GM12872 (cell line): Measurements from ENCODE around the gene KIF13A.

ENCODE experiments used
- CTCF ChIP-seq: IDR thresholded peaks from 3 replicates; pipeline ENCODE4 v1.5.1; 2011; ENCODE audit warnings: low read depth, mild to moderate bottlenecking, low read length, moderate library complexity; ENCODE audit not compliant: insufficient read depth

The KIF13A gene

GRCh38 chr6:17987447-17987696, at the start of gene KIF13A:
Gene KIF13A (minus strand): TSS chr6:17987635. CDS start chr6:17987463, 172 bp downstream.
- no peak for TF ChIP-seq CTCF

- no peak for TF ChIP-seq CTCF
Measured at GRCh38 chr6:18036781-18037180, 49.3 kb upstream of the KIF13A start.

GRCh38 chr6:18035330-18035854, 48.0 kb upstream of the KIF13A start:
- no peak for TF ChIP-seq CTCF

DNA sequence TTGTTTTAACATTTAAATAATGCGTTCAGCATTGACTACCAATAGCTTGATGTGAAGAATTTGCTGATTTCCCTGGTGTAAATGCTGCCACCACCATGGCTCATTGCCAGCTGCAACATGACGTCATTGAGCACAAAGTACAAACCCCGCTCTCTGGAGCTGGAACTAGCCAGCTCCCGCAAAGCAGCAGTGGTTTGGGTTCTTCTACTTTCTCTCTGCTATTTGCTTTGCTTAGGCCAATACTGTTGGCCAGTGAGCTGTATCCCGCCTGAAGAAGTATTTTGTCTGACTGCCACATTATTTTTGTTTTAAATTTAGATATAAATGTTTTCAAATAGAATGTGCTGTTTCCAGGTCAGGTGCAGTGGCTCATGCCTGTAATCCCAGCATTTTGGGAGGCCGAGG, 47.4 kb upstream of the KIF13A start:
- no peak for TF ChIP-seq CTCF

DNA sequence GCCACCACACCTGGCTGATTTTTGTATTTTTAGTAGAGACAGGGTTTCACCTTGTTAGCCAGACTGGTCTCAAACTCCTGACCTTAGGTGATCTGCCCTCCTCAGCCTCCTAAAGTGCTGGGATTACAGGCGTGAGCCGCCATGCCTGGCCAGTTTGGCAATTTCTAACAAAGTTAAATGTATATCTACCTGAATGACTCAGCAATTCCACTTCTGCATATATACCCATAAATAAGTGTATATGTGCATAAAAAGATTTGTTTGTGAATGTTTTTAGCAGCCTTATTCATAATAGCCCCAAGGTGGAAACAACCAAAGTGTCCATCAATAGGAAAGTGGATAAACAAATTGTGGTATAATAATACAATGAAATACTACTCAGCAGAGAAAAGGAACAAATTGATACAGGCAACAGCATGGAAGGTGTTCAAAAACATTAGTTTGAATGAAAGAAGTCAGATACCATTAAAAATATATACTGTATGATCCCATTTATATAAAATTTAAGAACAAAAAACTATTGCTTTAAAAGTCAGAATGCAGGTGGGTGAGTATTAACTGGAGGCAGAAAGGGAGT, 44.3 kb upstream of the KIF13A start:
- TF ChIP-seq CTCF, result no peak

GRCh38 chr6:18031189-18031588, 43.8 kb upstream of the KIF13A start:
- no peak for TF ChIP-seq CTCF

DNA sequence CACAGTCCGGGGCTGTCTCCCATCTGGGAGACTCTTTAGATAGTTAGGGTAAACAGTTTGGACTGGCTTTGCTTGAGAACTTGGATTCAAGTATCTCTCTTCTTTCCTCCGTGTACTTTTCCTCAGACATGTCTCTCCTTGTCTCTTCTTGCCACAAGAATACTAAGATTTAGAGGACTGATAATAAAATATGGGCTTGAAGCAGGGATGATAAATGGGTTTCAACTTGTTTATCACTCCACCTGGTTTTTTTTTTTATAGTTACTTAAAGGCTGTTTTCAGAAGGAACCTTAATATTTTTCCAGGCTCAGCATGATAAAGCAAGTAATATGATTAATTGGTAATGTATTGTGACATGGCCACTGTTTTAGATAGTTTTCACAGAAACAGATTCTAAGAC, 40.9 kb upstream of the KIF13A start:
- no peak for TF ChIP-seq CTCF
